G401 (cell line): ENCODE measurements around the gene VSIG10L. TPM values are rescaled to one million over a fixed set of nuclear protein-coding genes. Genes with fewer than 3 reads are reported as not detected.

Experiments
- DNase-seq: peaks from one replicate; pipeline ENCODE4 v3.0.0-alpha.2; 2015; ENCODE audit warnings: low spot score
- in situ Hi-C: cut with HindIII; loops from 2 replicates; pipeline ENCODE4 v1.10.0; 2016; ENCODE audit warnings: low sequenced_read_pairs, mixed read lengths
- total RNA-seq: library from RNA; depleted of rRNA; stranded (reverse); fragments of >200 nt; shearing (Covaris generic); gene quantifications from 2 replicates; pipeline ENCODE4 v1.2.3, GENCODE V29; 2014; rRNA removed

VSIG10L gene
- total RNA-seq, 1 experiment from 2014 or later = 9.3 TPM

GRCh38 chr19:51289635-51290034 is 52.3 kb downstream of the VSIG10L start:
- no peak for DNase-seq
- in situ Hi-C loops = no loop called here

DNA sequence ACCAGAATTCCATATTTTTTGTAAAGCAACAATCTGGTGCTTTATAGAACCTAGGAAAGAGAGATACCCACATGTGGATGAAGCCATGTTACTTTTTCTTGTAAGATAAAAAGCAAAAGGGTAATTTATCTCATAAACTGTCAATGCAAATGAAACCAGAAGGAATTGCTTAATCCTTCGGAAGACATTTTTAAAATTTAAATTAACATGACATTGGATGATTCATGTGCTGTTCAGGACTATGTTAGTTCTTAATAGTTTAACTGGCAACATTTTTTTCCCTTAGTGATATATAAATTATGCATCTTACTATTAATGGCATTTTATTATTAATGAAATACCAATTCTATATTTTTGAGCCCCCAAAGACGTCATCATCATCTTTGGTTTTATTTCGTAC is 56.3 kb downstream of the VSIG10L start:
- no peak for DNase-seq
- in situ Hi-C loops = no loop called here

DNA sequence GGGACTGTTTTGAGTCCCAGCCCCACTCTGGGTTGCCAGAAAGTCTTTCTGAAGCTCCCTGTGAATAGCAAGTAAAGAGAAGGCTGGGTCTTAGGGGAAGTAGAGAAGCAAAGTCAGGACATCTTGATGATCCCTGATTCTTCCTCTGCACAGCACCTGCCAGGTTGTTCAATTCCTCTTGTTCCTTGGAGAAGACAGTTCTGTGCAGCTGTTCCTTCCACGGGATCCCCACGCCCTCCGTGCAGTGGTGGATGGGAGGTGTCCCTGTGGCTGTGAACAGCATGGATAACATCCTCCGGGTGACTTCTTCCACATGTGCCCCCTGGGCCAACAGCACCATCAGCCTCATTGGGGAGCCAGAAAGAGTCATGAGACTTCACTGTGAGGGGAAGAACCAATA is 59.6 kb downstream of the VSIG10L start:
- in situ Hi-C loops = no loop called here

More for the DNA sequence above, 59.6 kb downstream of the VSIG10L start:
- DNase-seq = no peak

Other genes starting within 250 kb of the VSIG10L start
- gene CTU1, start 233.7 kb downstream of the VSIG10L start, total RNA-seq = 10.1 and 16.8 TPM in 2 replicates
- gene SIGLEC9, start 217.2 kb downstream of the VSIG10L start, total RNA-seq = not detected in 2 replicates
- gene SIGLEC7, start 199.8 kb downstream of the VSIG10L start, total RNA-seq = not detected in 2 replicates
- 1.4 TPM in 1 of 2 replicates, not detected in the other for gene CD33, start 117.1 kb downstream of the VSIG10L start, total RNA-seq
- not detected in 2 replicates for gene SIGLECL1, start 91.1 kb downstream of the VSIG10L start, total RNA-seq
- not detected in 2 replicates for gene IGLON5, start 30.5 kb downstream of the VSIG10L start, total RNA-seq
- 122 and 148 TPM in 2 replicates for gene ETFB, start 24.2 kb upstream of the VSIG10L start, total RNA-seq
- gene CLDND2, start 26.9 kb upstream of the VSIG10L start, total RNA-seq = not detected in 2 replicates
- not detected in 2 replicates for gene NKG7, start 30.5 kb upstream of the VSIG10L start, total RNA-seq
- not detected in 2 replicates for gene LIM2, start 45.8 kb upstream of the VSIG10L start, total RNA-seq
- not detected in 2 replicates for gene C19orf84, start 48.5 kb upstream of the VSIG10L start, total RNA-seq
- not detected in 2 replicates for gene SIGLEC10, start 75.5 kb upstream of the VSIG10L start, total RNA-seq
- not detected in 2 replicates for gene SIGLEC8, start 116.3 kb upstream of the VSIG10L start, total RNA-seq
- gene CEACAM18, start 136.4 kb upstream of the VSIG10L start, total RNA-seq = not detected in 2 replicates
- not detected in 2 replicates for gene SIGLEC12, start 159.7 kb upstream of the VSIG10L start, total RNA-seq
- gene SIGLEC6, start 189.5 kb upstream of the VSIG10L start, total RNA-seq = not detected in 2 replicates
- 6.3 and 7.2 TPM in 2 replicates for gene ZNF175, start 229.1 kb upstream of the VSIG10L start, total RNA-seq